GM18517 (cell line): ENCODE data around the gene FICD.
"Not testable (repeated sequence)": the region's sequence is repeated elsewhere in the genome, so short reads cannot be mapped to it uniquely, and the experiment has no call there.

ENCODE experiments used
- ATAC-seq: cut with Tn5 transposase; IDR thresholded peaks from one replicate; pipeline ENCODE4 v1.9.1; 2021; ENCODE audit warnings: mild to moderate bottlenecking, moderate library complexity; ENCODE audit not compliant: unreplicated experiment

FICD gene

DNA sequence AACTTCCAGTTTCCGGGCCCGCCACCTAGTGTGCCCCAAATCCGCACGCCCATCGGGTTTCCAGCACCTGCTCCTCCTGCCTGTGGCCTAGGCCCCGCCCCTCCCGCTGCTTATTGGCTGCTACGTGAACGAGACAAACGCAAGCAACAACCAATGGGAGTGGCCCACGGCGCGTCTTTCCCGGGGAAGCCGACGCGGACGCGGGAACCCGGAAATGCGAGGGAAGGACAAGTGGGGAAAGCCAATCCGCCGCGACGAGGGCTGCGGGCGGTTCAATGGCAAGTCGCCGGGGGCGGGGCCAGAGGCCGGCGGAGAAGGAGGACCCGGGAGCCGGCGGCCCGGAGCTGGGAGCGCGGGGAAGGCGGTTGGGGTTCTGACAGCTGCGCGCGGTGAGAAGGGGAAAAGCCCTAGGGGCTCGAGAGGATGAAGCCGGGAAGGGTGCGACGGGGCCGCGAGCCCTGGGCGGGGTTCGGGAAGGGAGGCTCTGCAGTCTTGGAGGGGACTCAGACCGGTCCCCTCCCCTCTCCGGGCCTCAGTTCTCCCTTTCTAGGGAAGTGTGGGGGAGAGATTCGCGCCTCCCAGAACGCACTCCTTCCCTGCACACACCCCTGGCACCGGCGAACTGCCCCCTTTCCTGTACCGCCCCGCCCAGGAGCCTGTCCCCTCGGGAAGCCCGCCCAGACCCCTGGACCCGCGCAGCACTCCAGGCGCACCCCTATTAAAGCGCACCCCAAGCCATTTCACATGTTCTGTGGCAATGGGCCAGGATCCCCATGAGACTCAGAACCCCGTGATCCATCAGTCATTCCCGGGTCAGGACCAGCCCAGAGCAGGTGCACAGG, at the start of gene FICD:
Gene FICD (plus strand): TSS at position 305 of the 842 bp plus-strand sequence. CDS start 1,696 bp downstream, outside the sequence.
- peak; percentile 85 for ATAC-seq

DNA sequence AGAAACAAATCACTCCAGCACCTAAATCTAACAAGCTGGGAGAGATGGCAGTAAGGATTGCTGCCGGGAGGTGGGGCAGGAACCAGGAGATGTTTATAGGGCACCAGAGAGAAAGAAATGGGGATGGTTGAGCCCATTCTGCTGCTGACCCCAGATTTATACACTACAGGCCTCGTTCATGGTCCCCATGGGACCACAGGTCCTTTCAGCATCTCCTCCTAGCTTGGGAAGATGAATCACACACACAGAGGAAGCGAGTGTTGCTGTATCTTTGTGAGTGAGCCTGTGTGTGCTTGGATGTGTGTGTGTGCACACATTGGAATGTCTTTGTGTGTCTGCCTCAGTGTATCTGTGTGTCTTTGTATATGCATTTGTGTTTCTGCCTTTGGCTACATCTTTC, 49.7 kb upstream of the FICD start:
- ATAC-seq: no peak

DNA sequence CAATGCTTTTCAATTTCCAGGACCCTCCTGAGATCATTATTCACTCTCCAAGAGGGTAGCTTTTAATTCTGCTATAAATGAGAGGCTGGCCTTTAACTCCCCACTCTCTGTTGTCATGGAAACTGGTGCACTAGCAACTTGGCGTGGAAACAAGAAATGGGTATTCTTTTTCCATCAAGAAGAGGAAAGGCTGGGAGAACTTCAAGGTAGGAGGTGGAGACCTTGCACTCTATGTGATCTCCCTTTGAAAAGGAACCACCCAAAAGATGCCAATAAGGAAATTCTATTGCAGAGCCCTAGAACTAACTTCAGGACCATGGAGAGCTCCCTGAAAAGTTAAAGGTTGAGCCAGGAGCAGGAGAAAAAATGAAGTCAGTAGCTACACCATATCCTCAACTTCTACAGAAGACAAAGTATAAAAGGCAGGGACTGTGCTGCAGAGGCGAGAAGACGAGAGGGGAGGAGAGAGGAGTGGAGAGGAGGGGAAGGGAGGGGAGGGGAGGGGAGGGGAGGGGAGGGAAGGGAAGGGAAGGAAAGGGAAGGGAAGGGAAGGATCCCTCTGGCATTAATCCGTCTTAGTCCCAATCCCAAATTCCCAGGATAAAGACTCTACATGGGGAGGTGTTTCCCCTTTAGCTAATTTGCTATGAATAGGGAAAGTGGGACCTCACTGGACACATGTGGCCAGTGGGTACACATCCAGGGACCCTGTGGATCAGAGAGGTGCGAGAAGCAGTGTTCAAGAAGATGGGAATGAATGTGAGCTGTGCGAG, 46.7 kb upstream of the FICD start:
- no peak for ATAC-seq

DNA sequence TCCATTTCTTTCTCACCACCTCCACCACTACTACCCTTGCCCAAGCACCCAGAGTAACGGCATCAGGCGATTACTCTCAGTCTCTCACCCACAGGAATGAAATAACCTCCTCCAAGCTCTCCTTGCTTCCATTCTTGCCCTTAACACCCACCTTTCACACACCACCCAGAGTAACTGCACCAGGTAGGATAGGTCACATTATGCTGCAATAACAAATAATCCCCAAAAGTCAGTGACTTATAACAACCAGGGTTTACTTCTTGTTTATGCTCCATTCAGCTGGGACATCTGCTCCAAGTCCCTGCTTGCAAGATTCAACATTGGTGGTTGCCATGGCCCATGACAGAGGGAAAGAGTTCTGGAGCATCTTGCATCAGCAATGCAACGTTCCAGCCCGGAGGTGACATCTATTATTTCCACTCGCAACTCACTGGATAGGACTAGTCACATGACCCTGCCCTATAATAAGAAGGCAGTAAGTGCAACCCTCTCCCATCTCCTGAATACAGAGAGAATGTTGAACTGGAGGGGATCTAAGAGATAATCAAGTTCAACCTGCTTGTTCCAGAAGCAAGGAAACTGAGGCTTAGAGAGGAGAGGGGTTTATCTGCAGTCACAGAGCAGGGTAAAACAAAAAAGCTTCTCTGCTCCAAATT, 41.5 kb upstream of the FICD start:
- no peak for ATAC-seq

DNA sequence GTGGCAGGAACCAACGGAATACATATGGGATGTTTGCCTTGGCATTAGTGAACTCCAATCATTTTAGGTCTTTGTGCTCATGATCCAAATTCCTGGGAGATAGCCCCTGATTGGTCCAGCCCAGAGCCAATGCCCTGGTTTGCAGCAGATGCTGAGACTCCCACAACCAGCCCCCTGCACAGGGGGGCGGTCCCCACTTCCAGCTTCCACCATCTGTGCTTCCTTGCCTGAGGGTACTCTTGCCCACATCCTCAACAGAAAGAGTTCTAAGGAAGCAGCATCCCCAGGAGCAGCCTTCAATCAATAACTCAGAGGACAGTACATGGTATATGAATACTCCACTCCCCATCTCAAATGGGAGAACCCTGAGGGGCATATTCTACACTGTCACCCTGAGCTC, 39.7 kb upstream of the FICD start:
- ATAC-seq: no peak

DNA sequence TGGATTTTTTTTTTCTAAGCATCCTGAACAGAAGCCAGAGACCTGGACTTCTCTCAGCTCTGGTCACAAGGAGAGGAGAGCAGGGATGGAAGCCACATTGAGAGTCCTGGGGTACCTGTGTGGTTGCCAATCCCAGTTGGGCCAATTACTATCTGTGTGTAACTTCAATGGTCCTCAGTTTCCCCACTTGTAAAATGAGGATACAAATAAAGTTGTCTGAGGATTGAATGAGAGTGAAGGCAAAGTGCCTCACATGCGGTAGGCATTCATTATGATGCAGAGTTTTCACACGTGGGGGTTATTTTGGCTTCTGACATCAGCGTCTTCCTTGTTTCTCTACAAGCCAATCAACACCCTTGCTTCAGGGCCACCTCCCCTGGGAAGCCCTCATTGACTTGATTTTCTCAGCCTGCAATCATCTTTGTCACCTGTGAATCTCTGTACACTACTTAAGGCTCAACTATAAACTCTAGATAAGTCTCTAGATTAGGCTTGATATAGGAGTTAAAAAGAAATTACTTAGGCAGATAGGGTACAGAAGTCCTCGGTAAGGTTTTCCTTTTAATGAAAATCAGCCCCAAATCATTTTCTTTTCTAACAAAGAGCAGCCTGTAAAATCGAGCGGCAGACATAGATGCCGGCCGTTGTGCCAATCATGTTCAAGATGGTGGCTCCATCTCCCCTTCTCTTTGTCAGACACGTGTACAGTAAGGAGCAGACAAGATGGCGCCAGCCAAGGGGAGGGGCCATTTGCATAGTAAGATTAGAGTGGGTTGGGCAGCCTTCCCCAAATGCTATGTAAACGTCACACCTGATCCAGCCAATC, 37.8 kb upstream of the FICD start:
- no peak for ATAC-seq

DNA sequence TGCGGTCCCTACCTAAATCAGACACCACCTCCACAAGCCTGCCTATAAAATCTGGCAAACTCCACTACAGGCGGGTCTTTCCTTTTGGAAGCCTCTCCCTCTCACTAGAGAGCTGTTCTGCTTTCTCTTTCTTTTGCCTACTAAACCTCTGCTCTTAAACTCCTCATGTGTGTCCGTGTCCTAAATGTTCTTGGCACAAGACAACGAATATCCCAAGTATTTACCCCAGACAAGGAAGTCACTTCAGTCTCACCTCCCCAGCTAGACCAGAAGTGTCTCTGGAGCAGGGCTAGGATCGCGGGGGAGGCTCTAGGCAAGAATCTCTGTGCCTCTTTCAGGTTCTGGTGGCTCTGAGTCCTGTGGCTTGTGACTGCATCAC, 37.2 kb upstream of the FICD start:
- no peak for ATAC-seq

DNA sequence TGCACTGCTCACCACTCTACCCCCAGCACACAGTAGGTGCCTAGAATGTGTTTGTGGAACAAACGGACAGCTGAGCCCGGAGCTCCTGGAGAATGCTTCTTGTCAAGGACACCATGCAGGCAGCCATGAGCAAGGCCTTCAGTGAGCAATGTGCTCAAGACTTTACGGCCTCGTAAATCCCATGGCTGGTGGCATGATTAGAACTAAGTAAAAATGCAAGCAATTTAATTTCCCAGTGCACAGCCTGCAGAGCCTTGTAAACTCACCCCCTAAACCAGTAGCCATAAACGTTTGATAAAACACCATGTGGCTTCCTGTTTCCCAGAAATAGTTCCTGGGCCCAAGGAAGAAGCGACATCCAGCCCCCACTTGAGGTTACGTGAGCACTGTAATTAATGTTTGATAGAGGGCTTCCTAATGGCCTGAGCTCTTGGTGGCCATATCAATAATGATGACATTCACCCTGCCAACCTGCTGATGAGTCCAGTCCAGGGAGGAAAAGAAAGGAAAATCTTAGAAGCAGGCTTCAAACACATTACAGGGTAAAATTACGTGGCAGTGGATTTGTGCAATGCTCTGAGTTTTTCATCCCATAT, 36.4 kb upstream of the FICD start:
- no peak for ATAC-seq

DNA sequence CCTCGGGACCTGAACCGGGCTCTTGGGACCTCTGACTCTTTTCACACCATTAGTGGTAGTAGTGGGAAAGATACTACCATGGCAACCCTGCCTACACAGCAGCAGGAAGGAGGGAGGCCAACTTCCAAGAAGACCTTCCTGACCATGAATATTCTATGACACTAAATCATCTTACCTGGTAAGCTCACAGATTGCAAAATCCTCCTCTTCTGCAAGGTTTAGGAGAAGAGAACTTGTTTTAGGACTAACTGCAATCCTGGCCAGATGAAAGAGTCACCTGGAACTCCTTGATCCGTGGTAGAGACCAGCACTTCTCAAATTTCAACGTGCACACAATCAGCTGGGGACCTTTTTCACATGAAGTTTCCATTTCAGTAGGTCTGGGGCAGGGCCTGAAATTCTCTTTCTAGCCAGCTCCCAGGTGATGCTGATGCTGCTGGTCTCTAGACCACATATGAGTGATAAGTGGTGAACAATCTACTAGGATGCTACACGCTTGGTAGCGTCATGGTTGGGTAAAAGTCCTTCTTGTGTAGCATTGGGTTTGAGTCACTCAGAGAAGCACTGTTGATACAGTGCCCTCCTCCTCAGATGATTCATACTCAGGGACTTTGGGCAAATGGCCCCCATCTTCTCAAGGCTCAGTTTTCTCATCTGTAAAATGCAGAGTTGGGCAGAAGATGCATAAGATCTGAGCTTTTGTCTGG, 35.6 kb upstream of the FICD start:
- ATAC-seq: no peak

DNA sequence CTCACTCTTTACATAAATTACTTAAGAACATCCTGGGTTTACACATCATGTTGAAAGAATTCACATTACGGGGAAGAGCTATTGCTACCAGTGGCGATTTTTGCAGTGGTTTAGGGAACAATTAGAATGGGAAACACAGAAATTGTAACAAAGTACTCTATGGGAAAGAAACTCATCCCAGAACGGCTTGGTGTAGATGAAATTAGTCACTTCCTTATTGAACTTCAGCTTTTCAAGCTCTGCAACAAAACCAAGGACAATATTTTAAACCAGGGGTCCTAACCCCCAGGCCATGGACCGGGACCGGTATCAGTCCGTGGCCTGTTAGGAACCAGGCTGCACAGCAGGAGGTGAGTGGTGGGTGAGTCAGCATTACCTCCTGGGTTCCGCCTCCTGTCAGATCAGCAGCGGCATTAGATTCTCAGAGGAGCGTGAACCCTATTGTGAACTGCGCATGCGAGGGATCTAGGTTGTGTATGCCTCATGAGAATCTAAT, 32.3 kb upstream of the FICD start:
- no peak for ATAC-seq

DNA sequence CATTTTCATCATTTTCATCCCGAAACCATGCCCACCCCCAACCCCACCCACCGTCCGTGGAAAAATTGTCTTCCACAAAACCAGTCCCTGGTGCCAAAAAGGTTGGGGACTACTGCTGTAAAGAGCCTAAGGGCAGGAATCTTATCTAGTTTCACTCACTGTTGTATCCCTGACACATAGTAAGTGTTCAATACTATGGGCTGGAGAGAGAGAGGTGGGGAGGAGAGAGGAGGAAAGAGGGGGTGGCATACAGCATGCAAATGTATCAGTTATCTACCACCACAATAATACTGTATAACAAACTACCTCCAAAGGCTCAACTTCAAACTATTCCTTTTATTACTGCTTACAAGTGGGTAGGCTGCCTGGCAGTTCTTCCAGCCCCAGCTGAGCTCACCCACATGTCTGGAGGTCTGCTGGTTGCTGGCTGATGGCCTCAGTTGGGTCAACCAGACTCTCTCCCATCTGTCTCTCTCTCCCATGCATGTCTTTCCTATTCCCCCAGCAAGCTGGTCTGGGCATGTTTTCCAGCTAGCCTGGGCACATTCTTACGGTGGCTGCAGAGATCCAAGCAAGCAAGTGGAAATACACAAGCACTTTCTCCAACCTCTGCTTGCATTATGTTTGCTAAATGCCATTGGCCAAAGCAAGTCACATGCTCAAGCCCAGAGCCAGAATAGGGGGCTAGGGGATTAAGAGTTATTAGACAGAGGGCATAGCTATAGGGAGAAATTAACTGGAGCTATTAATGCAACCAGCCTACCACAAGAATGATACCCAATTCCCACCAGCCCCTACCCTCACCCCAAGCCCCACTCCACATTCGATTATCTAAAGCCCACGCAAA, 31.6 kb upstream of the FICD start:
- no peak for ATAC-seq

DNA sequence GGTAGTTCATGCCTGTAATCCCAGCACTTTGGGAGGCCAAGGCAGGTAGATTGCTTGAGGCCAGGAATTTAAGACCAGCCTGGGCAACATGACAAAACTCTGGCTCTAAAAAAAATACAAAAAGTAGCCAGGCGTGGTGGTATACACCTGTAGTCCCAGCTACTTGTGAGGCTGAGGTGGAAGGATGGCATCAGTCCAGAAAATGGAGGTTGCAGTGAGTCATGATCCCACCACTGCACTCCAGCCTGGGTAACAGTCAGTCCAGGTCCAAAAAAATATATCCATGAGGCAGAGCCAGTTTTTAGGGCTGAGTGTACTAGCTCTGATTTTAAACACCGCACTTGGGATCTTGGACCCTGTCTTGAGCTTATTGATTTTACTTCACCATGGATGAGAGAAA, 30.6 kb upstream of the FICD start:
- ATAC-seq: no peak

DNA sequence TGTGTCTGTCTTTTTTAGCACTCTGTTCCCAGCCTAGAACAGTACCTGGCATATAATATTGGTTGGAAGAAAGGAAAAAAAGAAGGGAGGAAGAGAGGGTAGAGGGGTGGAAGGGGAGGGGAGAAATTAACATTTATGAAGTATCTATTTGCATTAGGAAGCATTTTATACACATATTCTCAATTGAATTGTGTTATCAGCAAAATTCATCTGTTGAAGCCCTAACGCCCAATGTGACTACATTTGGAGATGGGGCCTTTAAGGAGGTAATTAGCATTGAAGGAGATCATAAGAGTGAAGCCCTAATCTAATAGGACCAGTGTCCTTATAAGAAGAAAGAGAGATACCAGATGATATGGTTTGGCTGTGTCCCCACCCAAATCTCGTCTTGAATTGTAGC, 30.2 kb upstream of the FICD start:
- no peak for ATAC-seq

DNA sequence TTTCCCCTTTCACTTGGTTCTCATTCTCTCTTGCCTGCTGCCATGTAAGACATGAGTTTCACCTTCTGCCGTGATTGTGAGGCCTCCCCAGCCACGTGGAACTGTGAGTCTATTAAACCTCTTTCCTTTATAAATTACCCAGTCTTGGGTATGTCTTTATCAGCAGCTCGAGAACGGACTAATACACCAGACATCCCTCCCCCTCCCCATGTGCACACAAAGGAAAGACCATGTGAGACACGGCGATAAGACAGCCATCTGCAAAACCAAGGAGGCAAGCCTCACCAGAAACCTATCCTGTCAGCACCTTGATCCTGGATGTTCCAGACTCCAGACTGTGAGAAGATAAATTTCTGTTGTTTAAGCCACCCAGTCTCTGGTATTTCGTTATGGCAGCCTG, 29.7 kb upstream of the FICD start:
- not testable (repeated sequence) for ATAC-seq

DNA sequence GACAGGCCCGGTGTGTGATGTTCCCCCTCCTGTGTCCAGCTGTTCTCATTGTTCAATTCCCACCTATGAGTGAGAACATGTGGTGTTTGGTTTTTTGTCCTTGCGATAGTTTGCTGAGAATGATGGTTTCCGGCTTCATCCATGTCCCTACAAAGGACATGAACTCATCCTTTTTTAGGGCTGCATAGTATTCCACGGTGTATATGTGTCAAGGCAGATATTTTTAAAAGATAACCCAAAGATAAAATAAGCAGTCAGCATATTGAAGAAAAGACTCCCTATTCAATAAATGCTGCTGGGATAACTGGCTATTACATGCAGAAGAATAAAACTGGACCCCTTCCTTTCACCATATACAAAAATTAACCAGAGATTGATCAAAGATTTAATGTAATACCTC, 28.0 kb upstream of the FICD start:
- not testable (repeated sequence) for ATAC-seq

DNA sequence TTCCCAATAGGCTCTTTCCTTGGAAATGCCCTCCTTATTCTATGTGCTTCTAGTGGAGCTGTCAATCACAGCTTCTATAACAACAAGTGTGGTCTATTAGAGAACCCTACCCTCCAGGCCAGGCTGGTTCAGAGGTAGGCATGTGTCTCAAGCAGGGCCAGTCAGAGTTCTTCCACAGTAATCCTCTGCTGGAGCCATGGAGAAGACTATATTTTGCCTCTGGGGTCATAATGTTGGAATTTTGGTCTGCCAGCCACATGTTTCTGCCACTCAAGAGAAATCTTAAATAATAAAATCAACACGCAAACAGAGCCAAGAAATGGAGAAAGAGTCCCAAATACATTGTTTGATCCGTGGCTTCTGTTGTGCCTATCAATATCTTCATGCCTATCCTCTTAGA, 23.8 kb upstream of the FICD start:
- no peak for ATAC-seq

DNA sequence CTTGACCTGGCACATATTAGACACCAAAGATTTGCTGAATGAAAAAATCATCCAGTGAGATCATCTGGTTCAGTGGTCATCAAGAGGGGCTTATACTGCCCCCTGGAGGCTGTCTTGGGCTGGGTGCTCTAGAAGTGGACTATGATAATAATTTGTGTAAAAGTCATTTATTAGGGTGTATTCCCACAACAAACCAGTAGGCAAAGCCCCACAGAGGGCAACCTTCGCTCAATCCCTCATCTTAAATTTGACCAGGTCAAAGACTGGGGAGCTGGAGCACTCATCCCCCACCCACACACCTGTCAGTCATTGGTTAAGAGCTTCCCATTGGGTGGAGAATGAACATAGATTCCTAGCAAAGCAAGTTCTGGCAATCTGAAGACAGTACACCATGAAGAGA, 20.0 kb upstream of the FICD start:
- no peak for ATAC-seq

DNA sequence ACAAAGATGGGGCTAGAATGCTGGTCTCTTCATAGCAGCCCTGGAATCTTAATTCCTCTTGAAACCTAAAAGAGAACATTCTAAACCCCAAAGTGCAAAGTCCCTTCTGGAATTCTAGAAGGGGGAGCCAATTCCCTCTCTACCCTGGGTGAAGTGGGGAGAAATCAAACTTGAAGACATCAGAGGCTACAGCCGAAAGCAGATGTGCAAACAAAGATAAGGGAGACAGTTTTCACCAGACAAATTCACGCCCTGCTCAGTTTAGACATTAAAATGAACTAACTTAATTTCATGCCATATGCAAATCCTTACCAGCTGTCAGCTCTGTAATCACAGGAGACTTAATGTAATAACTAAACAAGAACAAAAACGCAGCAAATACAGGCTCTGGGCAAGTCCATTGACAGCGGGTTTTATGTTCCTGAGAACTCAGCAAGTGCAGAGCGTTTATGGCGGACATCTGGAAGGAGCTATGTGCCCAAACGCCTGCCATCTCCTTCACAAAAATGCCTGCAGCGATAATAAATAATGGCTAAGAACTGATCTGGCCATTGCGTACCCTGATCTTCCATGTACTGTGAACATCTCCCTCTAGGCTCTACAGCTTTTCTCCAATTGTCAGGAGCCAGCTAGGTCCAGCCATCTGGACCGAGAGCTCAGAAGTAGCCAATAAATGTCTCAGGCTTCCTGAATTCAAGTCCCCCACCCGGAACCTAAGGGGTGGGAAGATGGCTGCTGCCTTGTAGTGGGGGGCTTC, 19.1 kb upstream of the FICD start:
- ATAC-seq: no peak
